ENCODE results near the gene PRPF19.

DNA sequence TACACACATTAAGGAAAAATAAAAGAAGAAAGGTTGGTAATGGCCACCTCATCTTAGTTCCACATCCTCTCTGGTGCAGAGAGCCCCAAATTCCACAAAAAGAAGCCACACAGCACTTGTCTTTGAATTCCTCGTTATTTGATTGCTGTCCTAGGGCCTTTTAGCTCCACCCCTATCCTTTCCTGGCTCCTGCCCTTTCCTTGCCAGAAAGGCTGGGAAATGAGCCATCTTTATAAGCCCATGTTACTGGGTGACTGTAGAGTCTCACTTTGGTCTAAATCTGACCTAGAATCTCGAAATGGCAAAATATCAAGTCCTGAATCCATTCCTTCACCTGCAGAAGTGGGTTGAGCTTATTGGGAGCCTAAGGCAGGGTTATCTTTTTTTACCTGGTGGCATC lies 13.6 kb upstream of the PRPF19 start:
- TF ChIP-seq, protein P1, sequence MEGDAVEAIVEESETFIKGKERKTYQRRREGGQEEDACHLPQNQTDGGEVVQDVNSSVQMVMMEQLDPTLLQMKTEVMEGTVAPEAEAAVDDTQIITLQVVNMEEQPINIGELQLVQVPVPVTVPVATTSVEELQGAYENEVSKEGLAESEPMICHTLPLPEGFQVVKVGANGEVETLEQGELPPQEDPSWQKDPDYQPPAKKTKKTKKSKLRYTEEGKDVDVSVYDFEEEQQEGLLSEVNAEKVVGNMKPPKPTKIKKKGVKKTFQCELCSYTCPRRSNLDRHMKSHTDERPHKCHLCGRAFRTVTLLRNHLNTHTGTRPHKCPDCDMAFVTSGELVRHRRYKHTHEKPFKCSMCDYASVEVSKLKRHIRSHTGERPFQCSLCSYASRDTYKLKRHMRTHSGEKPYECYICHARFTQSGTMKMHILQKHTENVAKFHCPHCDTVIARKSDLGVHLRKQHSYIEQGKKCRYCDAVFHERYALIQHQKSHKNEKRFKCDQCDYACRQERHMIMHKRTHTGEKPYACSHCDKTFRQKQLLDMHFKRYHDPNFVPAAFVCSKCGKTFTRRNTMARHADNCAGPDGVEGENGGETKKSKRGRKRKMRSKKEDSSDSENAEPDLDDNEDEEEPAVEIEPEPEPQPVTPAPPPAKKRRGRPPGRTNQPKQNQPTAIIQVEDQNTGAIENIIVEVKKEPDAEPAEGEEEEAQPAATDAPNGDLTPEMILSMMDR (conservative IDR thresholded peaks at IDR 0.05; ENCODE audit: low read depth, low read length), result no peak
- no peak for TF ChIP-seq EZH2 (IDR thresholded peaks at IDR 0.05; ENCODE audit: borderline replicate concordance, low read depth, low read length, poor library complexity, severe bottlenecking)

All from A673 (cell line).